Mesendoderm (in vitro differentiated cells): ENCODE measurements around the gene ANKRD13D.

Experiments
- DNase-seq: peaks from one replicate; pipeline ENCODE4 v3.0.0; 2013
- H2AK5ac ChIP-seq: 2 replicates; pipeline ENCODE4 v1.6.1; 2013; ENCODE audit warnings: low read length, inconsistent platforms
- H2BK120ac ChIP-seq: 2 replicates; pipeline ENCODE4 v1.6.1; 2013; ENCODE audit warnings: low read depth, mild to moderate bottlenecking, low read length, moderate library complexity, mixed read lengths
- H2BK15ac ChIP-seq: replicated peaks from 2 replicates; pipeline ENCODE4 v1.6.1; 2013; ENCODE audit warnings: low read depth, mild to moderate bottlenecking, moderate library complexity
- H2BK5ac ChIP-seq: 2 replicates; pipeline ENCODE4 v1.6.1; 2013; ENCODE audit warnings: low read length, inconsistent platforms
- H3K18ac ChIP-seq: 2 replicates; pipeline ENCODE4 v1.6.1; 2013; ENCODE audit warnings: mild to moderate bottlenecking, low read length, mixed read lengths
- H3K23ac ChIP-seq: one replicate; pipeline ENCODE4 v1.6.1; 2013; ENCODE audit warnings: low read length
- H3K27ac ChIP-seq: 2 replicates; pipeline ENCODE4 v1.5.1; 2013; ENCODE audit warnings: low read depth, mild to moderate bottlenecking, inconsistent platforms, low read length, moderate library complexity
- H3K27me3 ChIP-seq: 2 replicates; pipeline ENCODE4 v1.6.1; 2013; ENCODE audit warnings: low read length, control low read depth, mild to moderate bottlenecking, inconsistent platforms; ENCODE audit not compliant: insufficient read depth, poor library complexity
- H3K36me3 ChIP-seq: 2 replicates; pipeline ENCODE4 v1.6.1; 2013; ENCODE audit warnings: low read length, inconsistent platforms; ENCODE audit not compliant: control insufficient read depth, insufficient read depth
- H3K4ac ChIP-seq: one replicate; pipeline ENCODE4 v1.6.1; 2013; ENCODE audit warnings: low read depth, mild to moderate bottlenecking, low read length, moderate library complexity
- H3K4me1 ChIP-seq: 2 replicates; pipeline ENCODE4 v1.6.1; 2013; ENCODE audit warnings: low read depth, low read length, inconsistent platforms; ENCODE audit not compliant: control insufficient read depth
- H3K4me2 ChIP-seq: 2 replicates; pipeline ENCODE4 v1.6.1; 2013; ENCODE audit warnings: low read length
- H3K4me3 ChIP-seq: 2 replicates; pipeline ENCODE4 v1.5.1; 2013; ENCODE audit warnings: mild to moderate bottlenecking, low read length
- H3K56ac ChIP-seq: one replicate; pipeline ENCODE4 v1.6.1; 2013; ENCODE audit warnings: low read length
- H3K79me1 ChIP-seq: 2 replicates; pipeline ENCODE4 v1.6.1; 2013; ENCODE audit warnings: low read length, inconsistent platforms
- H3K79me2 ChIP-seq: 2 replicates; pipeline ENCODE4 v1.6.1; 2013; ENCODE audit warnings: mild to moderate bottlenecking, low read length; ENCODE audit not compliant: control insufficient read depth, insufficient read depth
- H3K9ac ChIP-seq: 2 replicates; pipeline ENCODE4 v1.6.1; 2013; ENCODE audit warnings: low read length, inconsistent platforms
- H4K5ac ChIP-seq: one replicate; pipeline ENCODE4 v1.6.1; 2013; ENCODE audit warnings: low read length
- H4K8ac ChIP-seq: one replicate; pipeline ENCODE4 v1.6.1; 2013; ENCODE audit warnings: low read depth, mild to moderate bottlenecking, control low read depth, low read length, moderate library complexity
- WGBS: extraction: QIAGEN DNeasy Blood & Tissue Kit; methylation state at CpG from one replicate; pipeline ENCODE4 v1.1.7; 2013; ENCODE audit warnings: low lambda C conversion rate, missing lambda C conversion rate; ENCODE audit not compliant: insufficient coverage; ENCODE audit errors: extremely low coverage; 5-methylcytosine and 5-hydroxymethylcytosine counted together

Gene ANKRD13D

DNA sequence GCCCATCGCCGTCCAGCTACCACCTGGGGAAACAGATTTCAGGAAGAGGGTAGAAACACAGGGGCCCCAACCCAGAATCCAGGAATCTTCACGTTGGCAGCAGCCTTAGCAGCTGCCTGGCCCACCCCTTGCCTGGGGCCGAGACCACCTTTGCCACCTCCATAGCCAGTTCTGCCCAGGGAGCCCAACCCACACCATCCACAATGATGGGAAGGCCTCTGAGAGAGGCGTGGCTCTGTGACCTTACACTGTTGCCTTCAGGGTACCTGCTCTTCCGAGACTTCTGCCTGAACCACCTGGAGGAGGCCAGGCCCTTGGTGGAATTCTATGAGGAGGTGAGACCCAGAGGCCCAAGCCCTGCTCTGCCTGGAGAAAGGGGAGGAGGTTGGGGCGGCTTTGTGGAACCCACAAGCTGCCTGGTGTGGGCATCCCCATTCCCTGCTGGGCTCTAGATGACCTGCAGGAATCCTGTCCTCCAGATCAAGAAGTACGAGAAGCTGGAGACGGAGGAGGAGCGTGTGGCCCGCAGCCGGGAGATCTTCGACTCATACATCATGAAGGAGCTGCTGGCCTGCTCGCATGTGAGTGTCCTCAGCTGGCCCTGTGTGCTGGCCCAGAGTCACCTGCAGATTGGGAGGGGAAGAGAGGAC is 10.0 kb upstream of the ANKRD13D start:
- Histone ChIP-seq H3K27me3 (no peaks in the 10 kb centered on the region), H3K27ac (no peak overlapping the region), H3K79me1 (peaks cover 17% of the 10 kb centered on the region), H3K4ac (no peak overlapping the region), H3K79me2 (peaks cover 9% of the 10 kb centered on the region), H2BK15ac (no peak overlapping the region), H2BK5ac (no peak overlapping the region), H3K56ac (no peak overlapping the region), H2AK5ac (no peak overlapping the region), H3K9ac (no peak overlapping the region), H3K4me1 (peaks cover 8% of the 10 kb centered on the region), H3K4me3 (no peak overlapping the region), H4K5ac (no peak overlapping the region), H3K36me3 (peaks cover 15% of the 10 kb centered on the region), H3K4me2 (no peak overlapping the region), H3K18ac (no peak overlapping the region), H2BK120ac (no peak overlapping the region), H4K8ac (no peak overlapping the region), H3K23ac (no peak overlapping the region)
- DNase-seq = no peak
- WGBS = no CpG with 5 or more reads among the region's 14 CpGs

DNA sequence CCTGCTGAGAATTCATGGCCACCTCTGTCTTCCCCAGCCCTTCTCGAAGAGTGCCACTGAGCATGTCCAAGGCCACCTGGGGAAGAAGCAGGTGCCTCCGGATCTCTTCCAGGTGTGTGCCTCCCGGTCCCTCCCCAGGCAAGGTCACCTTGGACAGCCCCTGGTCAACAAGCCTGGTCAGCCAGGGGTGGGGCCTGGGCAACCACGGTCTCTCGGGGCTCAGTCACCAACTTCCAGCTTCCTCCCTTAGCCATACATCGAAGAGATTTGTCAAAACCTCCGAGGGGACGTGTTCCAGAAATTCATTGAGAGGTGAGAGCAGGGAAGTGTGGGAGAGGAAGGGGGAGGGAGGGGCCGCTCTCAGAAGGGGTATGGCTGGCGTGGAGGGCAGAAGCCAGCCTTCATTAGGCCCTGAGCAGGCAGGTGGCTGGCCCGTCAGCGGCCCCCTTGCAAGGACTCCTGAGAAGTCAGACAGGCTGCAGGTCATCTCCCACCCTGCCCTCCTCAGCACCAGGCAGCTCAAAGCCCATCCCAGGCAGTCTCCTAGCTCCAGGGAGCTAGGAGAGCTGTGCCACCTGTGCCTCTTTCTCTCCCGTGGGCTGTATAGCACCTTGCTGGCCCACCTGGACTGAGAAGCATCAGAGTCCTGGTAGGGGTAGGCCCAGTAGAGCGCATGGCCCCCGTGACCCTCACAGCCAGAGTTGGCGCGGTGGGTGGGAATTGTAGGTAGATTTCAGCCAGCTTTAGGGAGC is 9.3 kb upstream of the ANKRD13D start:
- H3K4ac ChIP-seq = no peak overlapping the region
- H3K79me1 ChIP-seq = peaks cover 14% of the 10 kb centered on the region
- no peak overlapping the region for H3K27ac ChIP-seq
- no peak overlapping the region for H2BK5ac ChIP-seq
- no peak overlapping the region for H3K4me3 ChIP-seq
- H3K56ac ChIP-seq = no peak overlapping the region
- H3K79me2 ChIP-seq = peaks cover 5% of the 10 kb centered on the region
- H3K9ac ChIP-seq = no peak overlapping the region
- no peak for DNase-seq
- no peak overlapping the region for H3K18ac ChIP-seq
- no peak overlapping the region for H4K5ac ChIP-seq
- no peaks in the 10 kb centered on the region for H3K27me3 ChIP-seq
- no peak overlapping the region for H4K8ac ChIP-seq
- H2BK120ac ChIP-seq = no peak overlapping the region
- H3K23ac ChIP-seq = no peak overlapping the region
- H2AK5ac ChIP-seq = no peak overlapping the region
- no peak overlapping the region for H3K4me2 ChIP-seq
- no CpG with 5 or more reads among the region's 17 CpGs for WGBS
- H3K4me1 ChIP-seq = peaks cover 8% of the 10 kb centered on the region
- no peak overlapping the region for H2BK15ac ChIP-seq
- H3K36me3 ChIP-seq = peaks cover 15% of the 10 kb centered on the region

DNA sequence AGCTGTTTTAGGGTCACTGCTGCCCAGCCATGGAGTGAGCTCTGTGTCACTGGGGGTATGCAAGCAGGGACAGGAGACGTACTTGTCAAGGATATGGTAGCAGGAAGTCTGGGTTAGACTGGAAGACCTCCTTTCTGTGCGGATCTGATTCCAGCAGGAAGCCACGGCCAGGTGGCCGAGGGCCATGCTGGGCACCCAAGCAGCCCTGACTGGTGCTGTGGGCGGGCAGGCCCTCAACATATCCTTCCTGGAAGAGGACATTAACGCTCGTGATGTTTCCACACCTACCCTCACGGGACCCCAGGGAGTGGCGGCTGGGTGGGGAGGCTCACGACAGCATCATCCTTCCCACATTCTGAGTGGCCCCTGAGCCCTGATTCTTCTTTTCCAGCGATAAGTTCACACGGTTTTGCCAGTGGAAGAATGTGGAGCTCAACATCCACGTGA is 8.7 kb upstream of the ANKRD13D start:
- Histone ChIP-seq H3K18ac (no peak overlapping the region), H3K56ac (no peak overlapping the region), H3K4ac (no peak overlapping the region), H3K9ac (no peak overlapping the region), H3K79me1 (peaks cover 12% of the 10 kb centered on the region), H3K4me2 (no peak overlapping the region), H3K36me3 (peaks cover 17% of the 10 kb centered on the region), H3K4me1 (peaks cover 8% of the 10 kb centered on the region), H3K27me3 (no peaks in the 10 kb centered on the region), H3K79me2 (peaks cover 5% of the 10 kb centered on the region), H3K27ac (no peak overlapping the region), H3K23ac (no peak overlapping the region), H3K4me3 (no peak overlapping the region), H4K8ac (no peak overlapping the region), H2AK5ac (no peak overlapping the region), H2BK15ac (no peak overlapping the region), H2BK5ac (no peak overlapping the region), H4K5ac (no peak overlapping the region), H2BK120ac (no peak overlapping the region)
- no peak for DNase-seq
- WGBS = no CpG with 5 or more reads among the region's 13 CpGs

DNA sequence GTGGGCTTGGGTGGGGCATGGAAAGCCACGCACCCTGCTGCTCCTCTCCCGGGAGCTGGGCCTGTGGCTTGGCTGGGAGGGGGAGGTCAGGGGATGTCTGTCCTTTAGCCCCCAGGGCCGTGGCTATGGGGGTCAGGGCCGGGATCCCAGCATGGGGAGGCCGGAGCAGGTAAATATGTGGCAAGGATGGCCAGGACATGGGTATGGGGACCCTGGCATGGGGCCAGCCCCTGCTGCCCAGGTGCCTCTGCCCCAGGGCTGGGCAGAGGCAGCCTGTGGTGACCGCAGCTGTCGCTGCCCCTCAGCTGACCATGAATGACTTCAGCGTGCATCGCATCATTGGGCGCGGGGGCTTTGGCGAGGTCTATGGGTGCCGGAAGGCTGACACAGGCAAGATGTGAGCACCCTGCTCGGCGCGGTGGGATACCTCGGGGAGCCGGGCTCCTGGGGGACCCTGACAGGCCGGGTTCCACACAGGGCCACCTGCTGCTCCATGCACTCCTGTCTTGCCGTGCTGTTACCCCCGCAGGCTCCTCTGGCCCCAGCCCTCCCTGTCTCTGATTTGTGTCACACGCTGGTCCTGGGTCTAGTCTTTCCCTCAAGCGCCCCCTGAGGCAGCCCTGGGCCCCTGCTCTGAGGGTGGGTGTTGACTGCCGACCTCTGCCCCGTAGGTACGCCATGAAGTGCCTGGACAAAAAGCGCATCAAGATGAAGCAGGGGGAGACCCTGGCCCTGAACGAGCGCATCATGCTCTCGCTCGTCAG is 8.1 kb upstream of the ANKRD13D start:
- no peak overlapping the region for H3K18ac ChIP-seq
- peaks cover 8% of the 10 kb centered on the region for H3K4me1 ChIP-seq
- no CpG with 5 or more reads among the region's 31 CpGs for WGBS
- peaks cover 2% of the 10 kb centered on the region for H3K79me2 ChIP-seq
- no peaks in the 10 kb centered on the region for H3K27me3 ChIP-seq
- no peak overlapping the region for H3K4me3 ChIP-seq
- H3K56ac ChIP-seq = no peak overlapping the region
- no peak overlapping the region for H3K4me2 ChIP-seq
- no peak overlapping the region for H2BK15ac ChIP-seq
- no peak overlapping the region for H4K5ac ChIP-seq
- no peak overlapping the region for H2BK120ac ChIP-seq
- H3K4ac ChIP-seq = no peak overlapping the region
- no peak overlapping the region for H3K9ac ChIP-seq
- H4K8ac ChIP-seq = no peak overlapping the region
- DNase-seq = no peak
- no peak overlapping the region for H3K27ac ChIP-seq
- H3K79me1 ChIP-seq = peaks cover 7% of the 10 kb centered on the region
- H3K23ac ChIP-seq = no peak overlapping the region
- no peak overlapping the region for H2AK5ac ChIP-seq
- H2BK5ac ChIP-seq = no peak overlapping the region
- H3K36me3 ChIP-seq = peaks cover 17% of the 10 kb centered on the region

DNA sequence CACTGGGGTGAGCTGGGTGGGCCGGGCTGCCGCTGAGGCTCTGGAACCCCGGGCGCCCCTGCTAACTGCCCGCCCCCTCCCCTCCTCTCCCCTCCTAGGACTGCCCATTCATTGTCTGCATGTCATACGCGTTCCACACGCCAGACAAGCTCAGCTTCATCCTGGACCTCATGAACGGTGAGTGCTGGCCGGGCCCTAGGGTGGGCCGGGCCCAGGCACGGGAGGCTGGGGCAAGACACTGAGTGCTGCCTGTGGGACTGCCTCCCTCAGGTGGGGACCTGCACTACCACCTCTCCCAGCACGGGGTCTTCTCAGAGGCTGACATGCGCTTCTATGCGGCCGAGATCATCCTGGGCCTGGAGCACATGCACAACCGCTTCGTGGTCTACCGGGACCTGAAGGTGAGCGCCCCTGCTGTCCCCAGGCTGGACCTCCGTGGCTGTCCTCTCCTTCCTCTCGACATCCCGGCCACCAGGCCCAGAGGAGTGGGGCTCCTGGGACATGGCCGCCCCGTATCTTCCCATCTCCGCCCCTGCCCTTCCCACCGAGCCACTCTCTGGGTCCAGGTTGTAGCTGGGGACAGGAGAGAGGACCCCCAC is 7.5 kb upstream of the ANKRD13D start:
- no peak overlapping the region for H3K56ac ChIP-seq
- H3K27ac ChIP-seq = no peak overlapping the region
- no peak overlapping the region for H2BK15ac ChIP-seq
- peaks cover 4% of the 10 kb centered on the region for H3K79me1 ChIP-seq
- no peak overlapping the region for H2BK120ac ChIP-seq
- H3K18ac ChIP-seq = no peak overlapping the region
- H3K4me3 ChIP-seq = no peak overlapping the region
- no peak overlapping the region for H3K4me2 ChIP-seq
- H3K36me3 ChIP-seq = peaks cover 17% of the 10 kb centered on the region
- H3K9ac ChIP-seq = no peak overlapping the region
- no peak overlapping the region for H2BK5ac ChIP-seq
- no peaks in the 10 kb centered on the region for H3K27me3 ChIP-seq
- no peak overlapping the region for H4K5ac ChIP-seq
- no peak overlapping the region for H3K23ac ChIP-seq
- DNase-seq = no peak
- no peak overlapping the region for H3K4ac ChIP-seq
- no CpG with 5 or more reads among the region's 27 CpGs for WGBS
- no peak overlapping the region for H4K8ac ChIP-seq
- peaks cover 8% of the 10 kb centered on the region for H3K4me1 ChIP-seq
- H3K79me2 ChIP-seq = no peaks in the 10 kb centered on the region
- H2AK5ac ChIP-seq = no peak overlapping the region
